ENCODE data around the gene GALNT17.

DNA sequence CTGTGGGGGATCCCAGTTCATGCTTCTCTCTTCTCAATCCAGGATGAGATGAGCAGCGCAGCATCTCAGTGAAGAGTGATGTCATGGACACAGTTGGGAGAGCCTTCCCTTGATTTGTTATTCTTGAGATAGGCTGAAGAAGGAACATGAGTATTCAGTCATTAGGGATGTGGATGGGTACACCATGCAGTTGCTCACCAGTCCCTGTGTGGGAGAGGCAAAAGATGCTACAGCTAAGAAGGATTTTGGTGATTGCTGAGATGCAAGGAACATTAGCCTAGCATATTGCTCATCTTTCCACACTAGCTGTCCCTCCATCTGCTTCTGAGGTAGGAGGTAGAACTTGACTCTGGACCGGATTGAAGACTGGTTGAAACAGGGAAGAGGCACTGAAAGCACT is 179.6 kb downstream of the GALNT17 start:
- TF ChIP-seq, protein P1, sequence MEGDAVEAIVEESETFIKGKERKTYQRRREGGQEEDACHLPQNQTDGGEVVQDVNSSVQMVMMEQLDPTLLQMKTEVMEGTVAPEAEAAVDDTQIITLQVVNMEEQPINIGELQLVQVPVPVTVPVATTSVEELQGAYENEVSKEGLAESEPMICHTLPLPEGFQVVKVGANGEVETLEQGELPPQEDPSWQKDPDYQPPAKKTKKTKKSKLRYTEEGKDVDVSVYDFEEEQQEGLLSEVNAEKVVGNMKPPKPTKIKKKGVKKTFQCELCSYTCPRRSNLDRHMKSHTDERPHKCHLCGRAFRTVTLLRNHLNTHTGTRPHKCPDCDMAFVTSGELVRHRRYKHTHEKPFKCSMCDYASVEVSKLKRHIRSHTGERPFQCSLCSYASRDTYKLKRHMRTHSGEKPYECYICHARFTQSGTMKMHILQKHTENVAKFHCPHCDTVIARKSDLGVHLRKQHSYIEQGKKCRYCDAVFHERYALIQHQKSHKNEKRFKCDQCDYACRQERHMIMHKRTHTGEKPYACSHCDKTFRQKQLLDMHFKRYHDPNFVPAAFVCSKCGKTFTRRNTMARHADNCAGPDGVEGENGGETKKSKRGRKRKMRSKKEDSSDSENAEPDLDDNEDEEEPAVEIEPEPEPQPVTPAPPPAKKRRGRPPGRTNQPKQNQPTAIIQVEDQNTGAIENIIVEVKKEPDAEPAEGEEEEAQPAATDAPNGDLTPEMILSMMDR (IDR thresholded peaks at IDR 0.05; ENCODE audit: low read depth, low read length): no peak
- TF ChIP-seq EZH2phosphoT487 (IDR thresholded peaks at IDR 0.05; ENCODE audit: low read depth): no peak
